Left lung (tissue), 10 donors: ENCODE measurements around the gene PMP22. TPM values are rescaled to one million over a fixed set of nuclear protein-coding genes. Genes with fewer than 3 reads are reported as not detected.

Experiments
- ATAC-seq: fragments of 200-7000 bp; cut with Tn5 transposase; one replicate; pipeline ENCODE4 v1.9.1; 2020; ENCODE audit warnings: moderate library complexity
- DNase-seq, 4 donors: peaks; one replicate each; pipeline ENCODE4 v3.0.0-alpha.2; 2013 to 2020
- H3K27ac ChIP-seq, 2 donors: fragments of 200-600 bp; sonication (generic) in 1 of 2; one replicate each; pipeline versions ENCODE4 v1.5.0 to v1.8.0; 2020 to 2021
- H3K27me3 ChIP-seq, 2 donors: fragments of 200-600 bp; sonication (generic) in 1 of 2; one replicate each; pipeline versions ENCODE4 v1.5.0 to v1.8.0; 2020 to 2021
- H3K36me3 ChIP-seq, 2 donors: fragments of 200-600 bp; sonication (generic) in 1 of 2; one replicate each; pipeline versions ENCODE4 v1.5.0 to v1.8.0; 2020 to 2021
- H3K4me1 ChIP-seq, 2 donors: fragments of 200-600 bp; one replicate each; pipeline ENCODE4 v1.8.0; 2021
- H3K4me3 ChIP-seq, 2 donors: fragments of 200-600 bp; sonication (generic) in 1 of 2; one replicate each; pipeline versions ENCODE4 v1.5.0 to v1.8.0; 2020 to 2021; ENCODE audit warnings: mild to moderate bottlenecking in 1 of 2
- H3K9me3 ChIP-seq, 2 donors: fragments of 200-600 bp; sonication (generic) in 1 of 2; one replicate each; pipeline versions ENCODE4 v1.5.0 to v1.8.0; 2020 to 2021
- CTCF ChIP-seq, 2 donors: fragments of 200-600 bp; sonication (generic) in 1 of 2; IDR thresholded peaks; one replicate each; pipeline versions ENCODE4 v1.5.0 to v1.8.0; 2021; ENCODE audit warnings: antibody characterized with exemption in 2 of 2
- intact Hi-C, 2 donors: fragments of 100-400 bp; cut with DNase I; formaldehyde crosslinking; loops; one replicate each; pipeline versions ENCODE4 v1.11.2 to v1.14.2; 2022
- polyA plus RNA-seq, 6 donors: library from polyadenylated mRNA; unstranded; fragments of 120-200 nt; gene quantifications; one replicate each; pipeline ENCODE4 v1.2.1, GENCODE V29; 2013; ENCODE audit not compliant: insufficient read length in 6 of 6
- total RNA-seq, 2 donors: library from RNA; stranded (reverse); fragmentation: NEBNext Ultra II Directional; extraction: Animal tissue kit (Norgen Biotek cat#: 25700); gene quantifications; one replicate each; pipeline ENCODE4 v1.2.1, GENCODE V29; 2021
- donor health status: DM: no; HTN: yes; CAD: no.
- donor health status: DM: no; HTN: no; CAD: no.

PMP22 gene
- total and polyA plus RNA-seq, 8 donors, result 109 to 165 (median 135) TPM

GRCh38 chr17:15257796-15258512 is 7.2 kb downstream of the PMP22 start:
- Histone ChIP-seq H3K4me3 (peak overlapping the region in 1 of 2 donors; percentile 44), H3K4me1 (peaks cover 4 to 64% of the 10 kb centered on the region in 2 donors), H3K27me3 (peaks cover 0 to 45% of the 10 kb centered on the region in 2 donors), H3K9me3 (no peaks in the 10 kb centered on the region), H3K27ac (peak overlapping the region in 1 of 2 donors; percentile 41), H3K36me3 (peaks cover 0 to 48% of the 10 kb centered on the region in 2 donors)
- ATAC-seq, result no peak
- DNase-seq, result no peak
- no peak for TF ChIP-seq CTCF (IDR thresholded peaks at IDR 0.05)
- intact Hi-C loops, result no loop called here

GRCh38 chr17:15257258-15257788 is 7.8 kb downstream of the PMP22 start:
- peak overlapping the region in 1 of 2 donors; percentile 16 for H3K4me3 ChIP-seq
- H3K27ac ChIP-seq, result peak overlapping the region in 1 of 2 donors; percentile 41
- ATAC-seq, result peak; percentile 67
- no peaks in the 10 kb centered on the region for H3K9me3 ChIP-seq
- H3K27me3 ChIP-seq, result peaks cover 0 to 38% of the 10 kb centered on the region in 2 donors
- peaks cover 0 to 54% of the 10 kb centered on the region in 2 donors for H3K36me3 ChIP-seq
- peak; percentile 90 to 91 for TF ChIP-seq CTCF (IDR thresholded peaks at IDR 0.05)
- peaks cover 4 to 63% of the 10 kb centered on the region in 2 donors for H3K4me1 ChIP-seq
- intact Hi-C loops, result no loop called here
- DNase-seq, result peak; percentile 65 to 85 (median 82)

GRCh38 chr17:15256689-15257088 is 8.4 kb downstream of the PMP22 start:
- H3K4me3 ChIP-seq, result peak overlapping the region in 1 of 2 donors; percentile 16
- H3K9me3 ChIP-seq, result no peaks in the 10 kb centered on the region
- intact Hi-C loops, result no loop called here
- TF ChIP-seq CTCF (IDR thresholded peaks at IDR 0.05), result no peak
- H3K4me1 ChIP-seq, result peaks cover 4 to 59% of the 10 kb centered on the region in 2 donors
- no peak for ATAC-seq
- no peak overlapping the region for H3K27ac ChIP-seq
- no peak for DNase-seq
- peaks cover 0 to 32% of the 10 kb centered on the region in 2 donors for H3K27me3 ChIP-seq
- peaks cover 0 to 60% of the 10 kb centered on the region in 2 donors for H3K36me3 ChIP-seq

- DNase-seq (no peak), ATAC-seq (no peak)
- Histone ChIP-seq H3K4me1 (peaks cover 4 to 62% of the 10 kb centered on the region in 2 donors), H3K27ac (no peak overlapping the region), H3K4me3 (no peak overlapping the region), H3K27me3 (peaks cover 0 to 24% of the 10 kb centered on the region in 2 donors), H3K9me3 (no peaks in the 10 kb centered on the region), H3K36me3 (peaks cover 0 to 60% of the 10 kb centered on the region in 2 donors)
- no peak for TF ChIP-seq CTCF (IDR thresholded peaks at IDR 0.05)
- intact Hi-C loops, result no loop called here
Measured at GRCh38 chr17:15255713-15256454, 9.2 kb downstream of the PMP22 start.
